Stimulated activated naive CD4-positive, alpha-beta T cell treated with Interleukin-2 at 50 U/mL for 16 hours (primary cell): ENCODE measurements around the gene POC1B.

Source experiments
- DNase-seq: peaks from one replicate; lab custom pipeline; 2025; lab: John Stamatoyannopoulos, UW

POC1B gene

DNA sequence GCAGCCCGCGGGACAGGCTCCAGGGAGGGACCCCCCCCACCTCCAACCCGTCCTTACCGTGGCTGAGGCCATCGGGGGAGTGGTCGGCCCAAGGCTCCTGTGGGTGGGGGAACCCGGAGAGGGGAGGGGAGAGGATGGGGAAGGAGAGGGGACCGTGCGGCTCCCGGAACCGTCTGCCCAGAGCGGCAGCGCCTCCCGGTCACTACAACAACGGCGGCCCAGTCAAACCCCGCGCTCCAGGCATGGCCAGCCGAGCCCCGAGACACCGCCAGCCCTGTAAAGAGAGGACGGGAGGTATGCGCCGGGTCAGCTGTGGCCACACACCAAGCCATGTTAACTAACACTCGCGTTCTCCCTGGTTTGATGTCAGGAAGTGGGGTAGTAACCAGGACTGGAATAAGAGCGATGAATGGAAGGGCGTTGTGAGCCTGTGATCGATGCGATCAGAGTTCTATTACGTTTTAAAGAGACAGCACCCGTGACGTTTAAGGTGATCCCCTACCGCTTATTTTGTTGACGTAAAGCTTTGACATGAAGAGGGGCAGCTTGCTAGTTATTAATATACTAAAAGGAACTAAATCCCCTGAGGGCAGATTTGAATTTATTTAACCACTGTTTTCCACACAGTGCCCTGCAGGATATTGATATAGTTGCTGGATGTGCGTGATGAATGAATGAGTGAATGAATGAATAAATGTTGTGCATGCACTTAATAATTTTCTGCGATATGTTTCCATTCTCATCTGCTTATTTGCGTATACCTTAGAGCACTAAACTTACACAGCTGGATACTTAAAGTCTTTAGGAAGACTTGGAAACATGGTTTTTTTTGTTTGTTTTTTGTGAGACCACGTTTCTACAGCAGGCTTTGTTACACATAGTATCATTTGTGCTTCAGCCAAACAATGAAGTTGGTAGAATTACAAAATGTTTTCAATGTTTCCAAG is at the start of gene POC1B:
Gene POC1B (minus strand): TSS at position 224 of the 947 bp plus-strand sequence. CDS start 152 bp downstream, at position 72.
- peak; percentile 66 for DNase-seq

GRCh38 chr12:89575374-89575773 is 49.5 kb upstream of the POC1B start:
- DNase-seq: no peak

- DNase-seq: no peak
These were observed 48.9 kb upstream of the POC1B start for GRCh38 chr12:89574736-89575208.

DNA sequence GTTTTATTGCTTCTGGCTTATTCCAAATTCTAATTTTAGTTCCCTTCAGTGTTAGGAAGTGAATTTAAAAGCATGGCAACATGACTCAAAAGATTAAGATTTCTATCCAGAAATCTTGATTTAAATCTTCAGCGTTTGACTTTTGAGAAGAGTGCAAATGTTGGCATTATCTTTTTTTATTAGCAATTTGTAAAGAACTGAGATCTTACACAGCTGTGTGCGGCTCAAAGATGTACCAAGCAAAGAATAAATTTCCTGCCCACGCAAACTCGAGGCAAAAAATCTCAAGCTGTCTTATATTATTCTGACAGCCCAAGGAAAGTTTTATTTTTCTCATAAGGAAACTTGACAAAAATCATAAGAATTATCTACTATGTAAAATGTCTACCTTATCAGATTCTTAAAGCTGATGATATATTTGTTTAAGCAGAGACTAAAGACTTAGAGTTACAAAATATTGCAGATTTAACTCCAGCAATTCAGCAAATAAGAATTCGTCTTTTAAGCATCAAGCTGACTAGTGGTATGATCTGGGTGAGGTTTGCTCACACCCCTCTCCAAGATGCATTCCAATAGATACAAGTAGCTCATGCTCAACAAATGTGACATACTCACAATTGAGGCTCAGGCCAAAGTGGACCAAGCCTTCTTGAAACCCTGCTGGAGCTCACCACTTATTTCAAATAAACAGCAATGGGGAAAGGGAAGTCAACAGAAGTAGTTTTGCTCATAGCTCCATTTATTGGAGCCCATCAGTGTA is 47.4 kb upstream of the POC1B start:
- DNase-seq: no peak

- DNase-seq: no peak
These were observed 45.8 kb upstream of the POC1B start for GRCh38 chr12:89571491-89572195.

DNA sequence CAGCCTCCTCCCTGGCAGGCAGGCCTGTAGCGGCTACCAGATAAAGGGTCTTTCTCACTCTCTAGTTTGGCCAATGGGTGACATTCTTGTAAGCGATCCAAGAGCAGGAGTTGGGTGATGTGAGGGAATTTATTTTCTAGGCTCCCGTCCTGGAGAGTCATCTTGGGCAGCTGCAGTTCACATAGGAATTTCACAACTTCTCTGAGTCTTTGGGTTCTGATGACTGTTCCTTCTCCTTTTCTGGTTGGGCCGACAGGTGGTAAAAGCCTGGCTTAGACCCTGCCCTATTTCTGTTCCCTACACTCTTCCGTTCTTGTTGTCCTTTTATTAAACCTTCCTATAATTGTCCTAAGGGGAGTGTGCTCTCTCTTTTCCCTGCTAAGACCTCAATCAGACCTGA is 42.6 kb upstream of the POC1B start:
- DNase-seq: no peak

GRCh38 chr12:89567691-89568239 is 41.9 kb upstream of the POC1B start:
- no peak for DNase-seq

- no peak for DNase-seq
These were observed 40.8 kb upstream of the POC1B start for GRCh38 chr12:89566615-89567014.

DNA sequence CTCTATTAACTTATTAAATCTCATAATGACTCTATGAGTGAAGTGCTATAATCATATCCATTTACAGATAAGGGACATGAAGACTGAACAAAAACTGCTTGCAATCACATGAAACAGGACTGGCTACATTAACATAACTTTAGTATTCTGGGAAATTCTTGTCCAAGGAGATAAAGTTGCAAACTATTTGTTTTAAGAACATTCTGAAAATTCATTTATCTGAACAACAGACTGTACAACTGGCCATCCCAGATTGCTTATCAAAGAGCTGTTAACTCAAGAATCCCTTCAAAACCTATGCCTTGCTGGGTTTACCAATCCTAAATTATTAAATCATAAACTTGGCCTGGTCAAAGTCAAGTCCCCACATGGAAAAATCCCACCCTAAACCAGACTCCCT is 39.2 kb upstream of the POC1B start:
- DNase-seq: no peak

GRCh38 chr12:89559753-89560152 is 33.9 kb upstream of the POC1B start:
- no peak for DNase-seq

GRCh38 chr12:89556976-89557375 is 31.1 kb upstream of the POC1B start:
- DNase-seq: no peak

DNA sequence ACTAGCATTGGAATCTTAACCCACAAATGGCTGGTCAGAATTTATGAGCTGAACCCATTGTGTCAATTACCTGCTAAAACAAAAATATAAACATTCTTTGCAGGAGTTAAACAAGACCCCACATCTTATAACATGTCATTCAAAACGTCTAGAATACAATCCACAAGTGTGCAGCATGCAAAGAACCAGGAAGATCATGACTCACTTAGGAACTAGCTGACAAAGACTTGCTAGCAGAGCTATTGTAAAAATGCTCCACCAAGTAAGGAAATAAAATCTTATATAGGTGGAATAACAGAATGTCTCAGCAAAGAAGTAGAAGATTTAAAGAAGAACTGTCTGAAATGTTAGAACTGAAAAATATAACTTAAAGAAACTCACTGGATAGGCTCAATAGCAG is 26.5 kb upstream of the POC1B start:
- DNase-seq: no peak

- DNase-seq: no peak
These were observed 25.9 kb upstream of the POC1B start for GRCh38 chr12:89551747-89552146.

- no peak for DNase-seq
These were observed 21.3 kb upstream of the POC1B start for GRCh38 chr12:89547101-89547500.

DNA sequence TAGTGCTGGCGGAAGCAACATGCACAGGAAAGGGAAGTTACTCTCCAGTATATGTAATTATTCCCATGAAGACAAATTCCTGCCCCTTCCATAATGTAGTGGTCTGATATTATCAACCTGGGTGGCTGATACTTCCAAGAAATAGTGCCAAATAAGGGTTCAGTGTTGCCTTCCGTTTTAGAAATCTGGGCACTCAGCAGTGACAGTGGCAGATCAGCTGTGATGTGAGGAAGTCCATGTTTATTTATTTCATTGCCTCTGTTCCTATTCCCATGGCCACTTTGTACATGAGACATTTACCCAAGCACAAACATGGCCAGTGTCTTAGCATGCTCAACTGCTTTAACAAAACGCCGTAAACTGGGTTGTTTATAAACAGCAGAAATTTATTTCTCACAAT is 20.3 kb upstream of the POC1B start:
- no peak for DNase-seq

- no peak for DNase-seq
These were observed 18.9 kb upstream of the POC1B start for GRCh38 chr12:89544681-89545184.

DNA sequence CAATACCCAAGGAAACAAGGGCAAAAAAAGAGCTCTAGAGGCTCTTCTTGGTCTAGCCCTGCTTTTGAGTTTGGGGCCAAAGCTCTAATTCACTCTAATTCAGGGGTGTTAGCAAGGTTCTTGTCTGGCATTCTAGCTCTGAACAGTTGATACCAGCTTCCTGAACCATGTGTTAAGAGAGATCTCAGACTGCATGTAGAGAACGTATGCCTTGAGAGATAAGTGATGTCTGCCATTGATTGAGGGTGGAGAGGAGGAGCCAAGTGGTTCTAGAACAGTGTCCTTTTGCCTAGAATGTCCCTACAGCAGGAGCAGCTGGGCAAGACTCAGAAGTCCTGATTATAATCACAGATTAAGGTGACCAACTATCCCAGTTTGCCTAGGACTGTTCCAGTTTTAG is 18.2 kb upstream of the POC1B start:
- no peak for DNase-seq

DNA sequence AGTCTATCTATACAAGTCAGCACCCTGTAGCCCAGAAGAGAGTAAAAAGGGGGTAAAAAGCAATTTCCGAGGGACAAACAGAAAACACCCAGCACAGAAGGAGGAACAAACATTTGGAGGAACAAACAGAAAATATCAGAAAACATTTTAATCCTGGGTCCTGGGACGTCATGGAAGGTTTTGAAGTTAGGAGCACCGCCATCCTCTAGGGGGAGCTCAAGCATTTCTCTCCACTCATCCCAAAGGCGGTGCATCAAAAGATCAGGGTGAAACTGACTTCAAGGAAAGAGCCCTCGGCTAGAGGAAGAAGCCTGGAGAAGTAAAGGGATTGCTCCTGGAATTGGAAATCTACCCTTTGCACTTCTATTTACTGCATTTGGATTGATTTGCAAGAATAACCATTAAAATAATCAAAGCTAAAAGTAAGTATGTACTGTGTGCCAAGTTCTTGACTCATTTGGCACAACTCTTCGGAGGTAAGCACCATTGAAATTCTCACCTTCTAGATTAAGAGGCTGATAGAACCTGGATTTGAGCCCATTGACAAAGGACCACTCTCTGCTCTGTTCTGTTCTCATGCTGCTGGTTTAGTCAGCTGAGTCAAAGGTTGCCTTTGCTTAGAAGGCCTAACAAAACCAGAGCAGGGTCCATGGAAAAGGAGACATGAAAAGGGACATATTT is 17.2 kb upstream of the POC1B start:
- DNase-seq: peak; percentile 36

- DNase-seq: no peak
These were observed 16.4 kb upstream of the POC1B start for GRCh38 chr12:89542236-89542635.

- no peak for DNase-seq
These were observed 14.7 kb upstream of the POC1B start for GRCh38 chr12:89540586-89540985.
